DMS79 (cell line): ENCODE results near the gene NEAT1.

Experiments
- DNase-seq: peaks from one replicate; lab custom pipeline; 2025; lab: John Stamatoyannopoulos, UW

Gene NEAT1

GRCh38 chr11:65434057-65434666 is 11.6 kb downstream of the NEAT1 start:
- no peak for DNase-seq

- no peak for DNase-seq
These were observed 12.2 kb downstream of the NEAT1 start for GRCh38 chr11:65434667-65435410.

- no peak for DNase-seq
These were observed 12.9 kb downstream of the NEAT1 start for GRCh38 chr11:65435411-65435931.

- no peak for DNase-seq
These were observed 13.4 kb downstream of the NEAT1 start for GRCh38 chr11:65435981-65436411.

GRCh38 chr11:65436412-65437032 is 13.9 kb downstream of the NEAT1 start:
- DNase-seq = no peak

GRCh38 chr11:65437436-65438227 is 15.0 kb downstream of the NEAT1 start:
- DNase-seq = no peak

GRCh38 chr11:65438257-65439151 is 15.9 kb downstream of the NEAT1 start:
- no peak for DNase-seq

GRCh38 chr11:65439331-65440181 is 17.0 kb downstream of the NEAT1 start:
- no peak for DNase-seq

GRCh38 chr11:65440831-65441499 is 18.4 kb downstream of the NEAT1 start:
- no peak for DNase-seq

- DNase-seq = no peak
These were observed 20.3 kb downstream of the NEAT1 start for GRCh38 chr11:65442842-65443331.

- no peak for DNase-seq
These were observed 21.9 kb downstream of the NEAT1 start for GRCh38 chr11:65444314-65445051.

- DNase-seq = no peak
These were observed 22.6 kb downstream of the NEAT1 start for GRCh38 chr11:65445101-65445603.

- no peak for DNase-seq
These were observed 23.2 kb downstream of the NEAT1 start for GRCh38 chr11:65445604-65446445.

GRCh38 chr11:65446446-65447277 is 24.1 kb downstream of the NEAT1 start:
- no peak for DNase-seq

GRCh38 chr11:65448074-65448417 is 25.4 kb downstream of the NEAT1 start:
- no peak for DNase-seq

GRCh38 chr11:65448418-65449105 is 26.0 kb downstream of the NEAT1 start:
- DNase-seq = no peak
